Measurements from ENCODE around the gene SASH1.
A peak's percentile ranks its signal among the peaks of the same experiment; 100 is the strongest.

SASH1 gene

GRCh38 chr6:148461986-148462577 lies 119.4 kb downstream of the SASH1 start:
- DNase-seq, result peak; percentile 33

- DNase-seq, result no peak
These were observed 121.0 kb downstream of the SASH1 start for GRCh38 chr6:148463671-148464070.

- peak; percentile 77 for DNase-seq
These were observed 121.8 kb downstream of the SASH1 start for GRCh38 chr6:148464319-148465010.

DNA sequence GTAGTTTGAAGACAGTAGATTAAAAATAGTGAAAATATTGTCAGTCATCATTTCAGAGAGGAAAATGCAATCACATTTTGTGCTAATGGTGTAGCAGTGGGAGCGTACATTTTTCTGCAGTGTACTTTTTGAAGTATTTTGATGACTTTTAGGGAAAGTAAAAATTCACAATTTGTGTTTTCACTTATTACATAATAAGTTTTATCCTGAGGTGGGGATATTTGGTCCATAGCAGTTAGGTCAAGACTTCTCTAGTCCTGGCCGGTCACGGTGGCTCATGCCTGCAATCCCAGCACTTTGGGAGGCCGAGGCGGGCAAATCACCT lies 122.3 kb downstream of the SASH1 start:
- no peak for DNase-seq

DNA sequence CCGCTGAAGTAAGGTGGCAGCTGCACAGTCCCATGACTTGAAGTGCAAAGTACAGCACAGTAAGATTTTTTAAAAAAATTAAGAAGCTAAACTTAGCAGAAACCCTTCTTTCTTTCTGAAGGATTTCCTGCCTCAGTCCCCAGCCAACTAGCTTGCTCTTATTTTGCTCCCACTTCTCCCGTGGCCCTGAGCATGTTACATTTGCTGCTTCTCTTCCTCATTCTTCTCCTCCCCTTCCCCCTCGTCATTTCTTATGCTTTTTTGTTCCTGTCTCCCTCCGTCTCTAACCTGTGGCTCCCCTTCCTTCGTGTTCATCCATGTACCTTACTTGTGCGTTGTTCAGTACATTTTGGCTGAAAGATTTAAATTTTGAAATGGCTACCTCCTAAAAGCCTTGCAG lies 123.0 kb downstream of the SASH1 start:
- DNase-seq, result no peak

DNA sequence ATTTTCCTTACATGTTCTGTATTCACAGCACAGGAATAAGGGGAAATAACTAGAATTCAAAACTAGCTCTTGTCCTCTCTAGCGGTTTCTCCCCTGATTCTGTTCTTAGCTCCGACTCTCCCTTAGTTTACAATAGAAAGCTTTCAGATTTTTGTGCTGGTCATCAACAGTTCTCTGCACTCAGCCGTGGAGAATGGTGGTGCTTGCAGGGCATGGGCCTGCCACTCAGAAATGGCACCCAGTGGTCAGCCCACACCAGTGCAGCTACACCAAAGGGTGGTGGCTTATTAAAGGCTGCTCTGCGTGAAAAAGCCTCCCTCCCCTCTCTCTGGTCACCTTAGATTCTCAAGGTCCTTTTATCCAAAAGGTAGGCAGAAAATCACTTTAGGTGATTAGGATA lies 123.5 kb downstream of the SASH1 start:
- DNase-seq, result no peak

- DNase-seq, result no peak
These were observed 125.3 kb downstream of the SASH1 start for GRCh38 chr6:148467926-148468325.

DNA sequence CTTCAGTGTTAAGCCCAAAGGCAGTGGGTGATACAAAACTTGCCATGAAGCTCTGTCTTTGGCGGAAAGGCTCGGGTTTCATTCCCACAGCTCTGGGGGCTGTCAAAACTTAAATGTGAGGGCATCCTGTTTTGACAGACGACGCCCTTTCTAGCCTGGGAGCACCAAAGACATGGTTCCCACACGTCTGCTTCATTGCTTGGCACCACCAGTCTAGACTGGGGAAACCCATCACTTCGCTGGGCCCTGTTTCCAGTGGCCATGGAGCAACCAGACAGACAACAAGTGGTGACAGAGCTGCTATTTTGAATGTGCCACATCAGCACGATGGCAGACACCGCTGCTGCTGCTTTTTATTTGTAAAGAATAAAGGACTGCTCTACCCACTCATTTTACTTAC lies 127.5 kb downstream of the SASH1 start:
- DNase-seq, result peak; percentile 38

GRCh38 chr6:148470606-148471465 lies 128.2 kb downstream of the SASH1 start:
- DNase-seq, result no peak

DNA sequence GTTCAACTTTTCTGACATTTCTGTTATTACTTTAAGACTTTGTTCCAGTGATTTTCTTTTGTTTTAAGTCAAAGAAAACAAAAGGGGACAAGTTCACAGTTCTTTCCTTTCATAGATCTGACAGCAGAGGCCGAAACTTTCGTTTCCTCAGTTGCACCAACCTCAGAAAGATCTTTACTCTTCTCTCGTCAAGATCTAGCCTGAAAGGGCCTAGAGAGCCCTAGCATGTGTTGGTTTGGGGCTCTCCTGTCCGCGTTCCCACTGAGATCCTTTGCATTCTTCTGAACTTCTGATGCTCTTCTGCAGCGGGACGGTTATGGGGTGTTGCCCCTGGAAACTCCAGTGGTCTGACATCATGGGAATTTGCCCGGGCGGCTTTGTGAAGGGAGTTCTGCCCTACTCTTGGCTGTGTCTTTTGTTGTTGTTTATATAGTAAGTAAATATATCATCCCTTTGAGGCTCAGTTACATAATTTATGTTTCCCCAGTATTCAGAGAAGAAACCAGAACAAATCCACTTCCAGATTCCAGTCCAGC lies 129.1 kb downstream of the SASH1 start:
- DNase-seq, result peak; percentile 38

- no peak for DNase-seq
These were observed 129.8 kb downstream of the SASH1 start for GRCh38 chr6:148472171-148473105.

DNA sequence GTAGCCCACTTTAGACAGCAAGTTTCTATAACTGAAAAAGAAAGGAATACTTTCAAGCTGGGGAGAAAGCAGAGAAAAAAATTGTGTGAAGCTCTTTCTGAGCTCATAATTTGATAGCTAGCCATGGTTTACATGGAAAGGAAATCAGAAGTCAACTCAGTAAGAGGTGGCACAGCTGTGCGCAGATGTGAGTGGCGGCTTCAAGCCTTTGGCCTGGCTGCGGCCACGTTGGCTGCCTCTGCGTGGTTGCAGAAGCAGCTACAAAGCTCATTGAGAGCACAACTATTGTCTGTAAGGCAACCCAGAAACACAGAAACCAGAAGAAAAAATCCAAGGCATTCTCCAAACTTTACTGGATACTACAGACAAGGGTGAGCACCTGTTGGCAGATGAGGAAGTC lies 136.9 kb downstream of the SASH1 start:
- no peak for DNase-seq

DNA sequence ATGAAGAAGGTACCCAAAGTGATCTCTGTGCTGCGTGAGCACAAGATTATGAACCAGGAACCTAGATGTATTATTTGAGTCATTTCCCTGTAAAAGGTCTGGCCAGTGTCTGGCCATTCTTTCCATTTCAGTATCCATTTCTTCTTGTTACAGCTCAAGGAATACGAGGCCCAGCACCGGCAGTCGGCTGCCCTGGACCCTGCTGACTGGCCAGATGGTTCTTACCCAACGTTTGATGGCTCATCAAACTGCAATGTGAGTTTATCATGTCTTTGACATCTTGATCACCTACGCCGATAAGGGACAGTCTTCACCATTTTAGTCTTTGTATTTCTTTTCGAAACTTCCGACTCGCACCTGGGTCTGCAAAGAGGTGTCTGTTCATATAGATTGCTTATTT lies 144.8 kb downstream of the SASH1 start:
- DNase-seq, result no peak

DNA sequence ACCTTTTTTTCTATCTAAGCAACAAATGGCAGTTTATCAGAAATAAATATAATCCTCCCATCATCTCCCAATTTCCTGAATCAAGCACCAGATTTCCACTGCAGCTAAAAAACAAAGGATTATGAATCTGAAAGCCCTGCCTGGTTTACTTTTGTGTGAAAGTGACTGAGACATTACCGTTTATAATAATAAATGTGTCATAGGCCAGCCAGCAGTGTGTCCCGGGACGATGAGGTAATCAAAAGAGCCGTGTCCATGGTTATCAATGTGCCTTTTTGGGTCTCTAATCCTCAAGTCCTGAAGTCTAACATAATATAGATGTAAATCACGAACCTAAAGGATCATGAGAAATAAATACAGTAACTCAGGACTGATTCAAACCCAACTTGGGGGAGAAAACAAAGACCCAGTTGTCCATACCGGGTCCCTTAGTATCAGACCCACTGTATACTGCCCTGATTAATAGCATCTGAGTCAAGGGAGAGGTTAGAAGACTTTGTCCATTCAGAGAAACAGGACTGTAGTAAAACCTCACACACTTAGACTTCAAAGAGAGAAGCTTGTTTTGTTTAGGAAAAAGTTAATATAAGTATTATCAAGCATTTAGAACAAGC lies 149.1 kb downstream of the SASH1 start:
- DNase-seq, result peak; percentile 24

DNA sequence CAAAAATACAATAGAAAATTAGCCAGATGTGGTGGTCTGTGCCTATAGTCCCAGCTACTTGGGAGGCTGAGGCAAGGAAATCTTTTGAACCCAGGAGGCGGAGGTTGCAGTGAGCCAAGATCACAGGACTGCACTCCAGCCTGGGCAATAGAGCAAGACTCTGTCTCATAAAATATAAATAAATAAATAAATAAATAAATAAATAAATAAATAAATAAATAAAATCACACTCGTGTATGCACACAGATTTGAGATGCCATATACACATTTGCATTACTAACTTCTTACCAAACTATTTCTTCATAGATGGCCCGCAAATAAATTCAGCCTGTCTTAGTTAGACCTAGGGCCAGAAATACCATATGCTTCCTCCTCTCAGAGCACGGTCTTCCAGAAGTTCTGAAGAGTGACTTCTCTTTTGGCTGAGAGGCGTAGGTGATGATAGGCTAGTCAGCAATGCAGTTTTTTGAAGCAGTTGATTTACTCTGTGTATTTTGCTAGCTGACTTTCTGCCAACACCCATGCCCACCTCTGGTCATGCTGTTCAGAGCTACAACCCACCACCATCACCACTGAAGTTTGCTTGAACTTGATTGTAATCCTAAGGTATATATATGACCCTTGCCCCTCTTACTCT lies 150.1 kb downstream of the SASH1 start:
- DNase-seq, result peak; percentile 19

- peak; percentile 20 for DNase-seq
These were observed 150.8 kb downstream of the SASH1 start for GRCh38 chr6:148493424-148493823.

DNA sequence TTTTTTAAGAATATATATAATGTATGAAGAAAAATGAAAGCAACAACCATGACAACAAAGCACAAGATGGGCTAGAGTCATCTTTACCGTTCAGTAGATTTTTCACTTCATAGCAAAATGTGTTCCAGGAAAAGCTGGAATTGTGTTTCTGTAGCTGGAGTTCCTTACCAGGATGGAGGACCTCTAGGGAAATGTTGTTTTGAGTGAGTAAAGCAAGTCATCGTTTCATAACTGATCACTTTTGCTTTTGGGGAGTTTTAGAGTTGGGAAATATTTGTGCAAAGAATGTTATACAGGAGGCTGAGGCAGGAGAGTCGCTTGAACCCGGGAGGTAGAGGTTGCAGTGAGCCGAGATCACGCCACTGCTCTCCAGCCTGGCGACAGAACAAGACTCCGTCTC lies 151.6 kb downstream of the SASH1 start:
- peak; percentile 16 for DNase-seq

- no peak for DNase-seq
These were observed 152.4 kb downstream of the SASH1 start for GRCh38 chr6:148495029-148495428.

- DNase-seq, result peak; percentile 75
These were observed 154.6 kb downstream of the SASH1 start for GRCh38 chr6:148497257-148497656.

GRCh38 chr6:148497717-148498116 lies 155.1 kb downstream of the SASH1 start:
- DNase-seq, result no peak

- DNase-seq, result no peak
These were observed 157.8 kb downstream of the SASH1 start for GRCh38 chr6:148500402-148500801.
